C4-2B (cell line): ENCODE measurements around the gene WNT11.

Source experiments
- H3K27ac ChIP-seq: fragments of 450-650 bp; 2 replicates; pipeline ENCODE4 v1.5.1; 2017
- ZFX ChIP-seq: fragments of 450-650 bp; IDR thresholded peaks from 2 replicates; pipeline ENCODE4 v1.6.1; 2017
- TF ChIP-seq, protein P1 (sequence below): fragments of 450-650 bp; conservative IDR thresholded peaks from 2 replicates; pipeline ENCODE4 v1.5.1; 2017; ENCODE audit warnings: mild to moderate bottlenecking

WNT11 gene

DNA sequence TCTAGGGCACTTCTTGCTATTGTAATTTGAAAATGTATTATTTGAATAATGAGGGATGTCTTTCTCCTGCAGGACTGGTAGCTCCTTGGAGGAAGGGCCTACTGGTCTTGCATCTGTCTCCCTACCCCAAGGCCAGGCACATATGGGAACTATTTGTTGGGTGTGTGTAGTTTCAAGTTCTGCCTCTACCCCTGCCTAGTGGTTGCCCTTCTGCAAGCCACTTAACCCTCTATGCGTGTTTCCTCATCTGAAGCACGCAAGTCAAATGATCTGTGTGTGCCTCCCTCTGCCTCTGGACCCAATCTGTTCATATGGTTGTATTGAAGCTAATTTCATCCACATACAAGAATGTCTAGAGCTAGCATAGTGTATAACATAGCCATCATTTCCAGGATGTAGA is 67.0 kb downstream of the WNT11 start:
- H3K27ac ChIP-seq: no peak overlapping the region
- TF ChIP-seq ZFX: no peak
- TF ChIP-seq, protein P1, sequence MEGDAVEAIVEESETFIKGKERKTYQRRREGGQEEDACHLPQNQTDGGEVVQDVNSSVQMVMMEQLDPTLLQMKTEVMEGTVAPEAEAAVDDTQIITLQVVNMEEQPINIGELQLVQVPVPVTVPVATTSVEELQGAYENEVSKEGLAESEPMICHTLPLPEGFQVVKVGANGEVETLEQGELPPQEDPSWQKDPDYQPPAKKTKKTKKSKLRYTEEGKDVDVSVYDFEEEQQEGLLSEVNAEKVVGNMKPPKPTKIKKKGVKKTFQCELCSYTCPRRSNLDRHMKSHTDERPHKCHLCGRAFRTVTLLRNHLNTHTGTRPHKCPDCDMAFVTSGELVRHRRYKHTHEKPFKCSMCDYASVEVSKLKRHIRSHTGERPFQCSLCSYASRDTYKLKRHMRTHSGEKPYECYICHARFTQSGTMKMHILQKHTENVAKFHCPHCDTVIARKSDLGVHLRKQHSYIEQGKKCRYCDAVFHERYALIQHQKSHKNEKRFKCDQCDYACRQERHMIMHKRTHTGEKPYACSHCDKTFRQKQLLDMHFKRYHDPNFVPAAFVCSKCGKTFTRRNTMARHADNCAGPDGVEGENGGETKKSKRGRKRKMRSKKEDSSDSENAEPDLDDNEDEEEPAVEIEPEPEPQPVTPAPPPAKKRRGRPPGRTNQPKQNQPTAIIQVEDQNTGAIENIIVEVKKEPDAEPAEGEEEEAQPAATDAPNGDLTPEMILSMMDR: no peak
